NCI-H774 (cell line): ENCODE measurements around the gene DBH.

Experiments used
- DNase-seq: peaks from one replicate; lab custom pipeline; 2025; lab: John Stamatoyannopoulos, UW

Gene DBH

GRCh38 chr9:133684121-133684935 lies 48.2 kb downstream of the DBH start:
- DNase-seq: no peak

DNA sequence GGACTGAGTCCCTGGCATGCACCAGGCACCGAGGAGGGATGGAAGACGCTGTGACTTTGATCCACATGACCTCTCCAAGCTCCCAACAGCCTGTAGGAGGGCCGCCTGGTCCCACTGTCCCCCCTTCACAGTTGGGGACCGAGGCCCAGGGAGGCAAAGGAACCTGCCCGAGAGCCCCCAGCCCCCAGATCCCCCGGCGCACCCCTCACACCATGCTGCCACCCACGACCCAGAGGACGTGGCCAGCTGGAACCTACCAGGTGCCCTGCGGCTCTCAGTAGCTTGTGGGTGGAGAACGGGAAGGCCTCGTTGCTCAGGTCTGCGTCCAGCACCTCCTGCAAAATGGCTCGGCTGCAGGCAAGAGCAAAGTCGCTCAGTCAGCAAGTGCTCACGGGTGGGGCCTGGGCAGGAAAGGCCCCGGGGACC lies 48.8 kb downstream of the DBH start:
- no peak for DNase-seq

DNA sequence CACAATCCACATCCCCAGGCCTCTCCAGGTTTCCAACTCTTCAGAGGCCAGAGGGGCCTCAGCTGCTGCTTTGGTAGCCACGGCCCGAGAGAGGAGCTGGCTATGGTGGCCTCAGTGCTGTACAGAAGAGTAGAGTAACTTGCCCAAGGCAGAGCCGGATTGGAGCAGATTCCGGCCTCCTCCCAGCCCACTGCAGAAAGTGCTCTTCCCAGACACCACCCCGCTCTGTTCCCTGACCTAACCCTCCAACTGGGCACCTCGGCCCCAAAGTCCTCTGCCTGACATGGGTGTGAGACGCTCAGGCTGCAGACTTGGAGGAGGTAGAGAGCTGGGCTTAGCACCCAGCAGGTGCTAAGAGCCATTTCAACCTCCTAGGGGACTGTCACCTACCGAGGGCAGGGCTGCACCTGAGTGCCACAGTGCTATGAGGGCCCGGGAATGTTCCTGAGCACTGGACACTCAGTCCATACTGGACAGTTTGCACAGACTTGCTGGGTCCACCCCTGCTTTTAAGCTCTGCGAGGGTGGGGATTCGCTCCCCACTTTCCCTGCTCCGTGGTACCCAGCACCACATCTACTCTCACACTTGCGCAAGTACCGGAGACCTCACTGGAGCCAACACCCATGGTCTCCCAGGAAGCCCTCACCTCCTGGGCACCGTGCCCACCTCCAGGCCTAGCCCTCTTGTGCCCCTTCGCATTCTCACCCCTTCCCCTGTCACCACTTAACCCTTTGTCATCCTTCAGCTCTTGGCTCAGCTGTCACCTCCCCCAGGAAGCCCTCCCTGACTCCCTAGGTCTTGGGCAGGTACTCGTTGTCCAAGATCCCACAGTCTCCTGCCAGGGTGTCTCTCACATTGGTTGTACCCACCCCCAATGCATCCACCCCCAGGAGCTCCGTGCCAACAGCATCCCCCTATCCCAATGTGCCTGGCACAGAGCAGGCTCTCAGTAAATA lies 49.8 kb downstream of the DBH start:
- DNase-seq: no peak

GRCh38 chr9:133686642-133687575 lies 50.7 kb downstream of the DBH start:
- no peak for DNase-seq

DNA sequence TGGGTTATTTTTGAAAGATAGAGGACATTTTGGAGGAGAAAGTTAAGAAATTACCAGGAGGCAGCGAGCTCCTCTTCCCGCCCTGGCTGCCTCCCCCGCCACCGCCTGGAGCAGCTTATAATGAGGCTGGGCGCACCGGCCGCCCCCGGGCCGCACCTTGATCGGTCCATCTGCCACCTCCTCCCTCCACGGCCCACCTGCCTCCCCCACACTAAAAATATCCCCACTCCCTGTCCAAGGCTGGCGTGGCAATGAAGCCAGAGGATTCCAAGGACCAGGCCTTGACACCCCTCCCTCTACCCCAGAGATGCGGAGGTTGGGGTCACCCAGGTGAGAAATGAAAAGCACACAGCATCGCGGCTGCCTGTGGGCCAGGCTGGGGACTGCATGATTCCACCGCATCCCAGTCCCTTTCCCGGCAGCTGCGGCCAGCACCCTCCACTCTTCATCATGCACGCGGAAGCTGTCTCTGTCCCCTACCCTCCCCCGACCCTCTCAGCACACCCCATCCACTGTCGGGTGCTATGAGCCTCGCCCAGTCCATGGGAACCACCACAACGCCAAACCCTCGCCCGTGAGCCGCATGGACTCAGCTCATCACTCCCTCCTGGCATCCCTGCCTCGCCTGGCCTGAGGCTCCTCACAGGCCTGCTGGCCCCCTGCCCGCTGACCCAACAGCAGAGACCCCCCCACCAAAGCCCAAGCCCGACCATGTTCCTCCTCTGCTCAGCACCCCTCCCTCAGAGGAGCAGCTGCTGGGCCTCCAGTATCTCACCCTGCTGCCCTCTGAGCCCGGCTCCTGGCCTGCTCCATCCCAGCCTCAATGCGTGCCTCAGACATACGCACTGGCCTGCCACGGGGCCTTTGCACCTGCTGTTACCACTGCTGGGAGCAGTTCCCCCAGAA lies 51.9 kb downstream of the DBH start:
- DNase-seq: no peak

GRCh38 chr9:133689151-133689763 lies 53.1 kb downstream of the DBH start:
- no peak for DNase-seq

DNA sequence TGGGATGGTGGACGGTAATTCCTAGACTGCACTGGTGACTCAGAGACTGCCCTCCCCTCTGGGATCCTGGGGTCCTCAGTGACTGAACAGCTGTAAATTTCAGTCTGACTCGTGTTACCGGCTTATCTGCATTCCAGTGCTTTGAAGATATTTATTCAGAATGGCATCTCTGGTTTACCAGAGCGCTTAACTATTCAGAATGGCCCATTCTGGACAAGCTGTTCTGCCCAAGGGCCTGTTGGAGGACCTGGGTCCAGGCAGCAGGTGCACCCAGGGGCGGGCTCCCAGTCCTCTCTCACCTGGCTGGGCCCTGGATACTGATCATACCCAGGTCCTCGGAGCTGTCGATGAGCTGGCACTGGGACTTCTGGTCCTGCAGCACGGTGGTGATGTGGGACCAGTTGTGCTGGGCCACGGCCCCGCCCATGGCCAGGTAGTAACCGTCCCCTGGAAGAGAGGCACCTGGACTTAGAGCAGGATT lies 54.0 kb downstream of the DBH start:
- DNase-seq: no peak

GRCh38 chr9:133691191-133691590 lies 55.0 kb downstream of the DBH start:
- no peak for DNase-seq

- no peak for DNase-seq
Observed at GRCh38 chr9:133691626-133692363, 55.6 kb downstream of the DBH start.

- no peak for DNase-seq
Observed at GRCh38 chr9:133692364-133692985, 56.3 kb downstream of the DBH start.

DNA sequence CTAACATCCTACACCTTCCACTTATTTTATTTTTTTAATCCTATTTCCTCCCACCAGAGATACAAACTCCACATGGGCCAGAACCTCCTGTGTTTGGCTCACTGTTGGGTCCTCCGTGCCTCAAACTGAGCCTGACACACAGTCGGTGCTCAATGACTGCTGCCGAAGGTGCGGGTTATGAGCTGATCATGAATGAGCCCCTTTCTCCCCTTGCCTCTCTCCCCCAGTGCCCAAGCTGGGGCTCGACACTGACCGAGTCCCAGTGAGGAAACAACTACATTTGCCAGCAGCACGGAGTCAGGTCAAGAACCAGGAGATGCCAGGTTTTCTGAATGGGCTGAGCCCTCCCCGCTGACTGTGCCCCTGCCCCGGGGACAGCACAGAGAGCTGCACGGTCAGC lies 57.0 kb downstream of the DBH start:
- no peak for DNase-seq

- no peak for DNase-seq
Observed at GRCh38 chr9:133693703-133694529, 57.8 kb downstream of the DBH start.

- no peak for DNase-seq
Observed at GRCh38 chr9:133694686-133695085, 58.5 kb downstream of the DBH start.

GRCh38 chr9:133696071-133696472 lies 59.9 kb downstream of the DBH start:
- no peak for DNase-seq

DNA sequence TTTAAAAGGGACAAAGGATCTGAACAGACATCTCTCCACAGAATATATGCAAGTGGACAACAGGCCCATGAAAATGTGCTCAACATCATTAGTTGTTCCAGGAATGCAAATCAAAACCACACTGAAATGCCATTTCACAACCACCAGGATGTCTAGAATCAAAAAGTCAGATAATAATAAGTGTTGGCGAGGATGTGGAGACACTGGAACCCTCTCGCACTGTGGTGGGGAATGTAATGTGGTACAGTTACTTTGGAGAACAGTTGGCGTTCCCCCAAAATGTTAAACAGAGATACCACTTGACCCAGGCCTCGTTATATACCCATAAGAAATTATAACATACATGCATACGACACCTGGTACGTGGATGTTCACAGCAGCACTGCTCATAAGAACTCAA lies 63.4 kb downstream of the DBH start:
- no peak for DNase-seq

- DNase-seq: no peak
Observed at GRCh38 chr9:133700819-133701320, 64.7 kb downstream of the DBH start.

DNA sequence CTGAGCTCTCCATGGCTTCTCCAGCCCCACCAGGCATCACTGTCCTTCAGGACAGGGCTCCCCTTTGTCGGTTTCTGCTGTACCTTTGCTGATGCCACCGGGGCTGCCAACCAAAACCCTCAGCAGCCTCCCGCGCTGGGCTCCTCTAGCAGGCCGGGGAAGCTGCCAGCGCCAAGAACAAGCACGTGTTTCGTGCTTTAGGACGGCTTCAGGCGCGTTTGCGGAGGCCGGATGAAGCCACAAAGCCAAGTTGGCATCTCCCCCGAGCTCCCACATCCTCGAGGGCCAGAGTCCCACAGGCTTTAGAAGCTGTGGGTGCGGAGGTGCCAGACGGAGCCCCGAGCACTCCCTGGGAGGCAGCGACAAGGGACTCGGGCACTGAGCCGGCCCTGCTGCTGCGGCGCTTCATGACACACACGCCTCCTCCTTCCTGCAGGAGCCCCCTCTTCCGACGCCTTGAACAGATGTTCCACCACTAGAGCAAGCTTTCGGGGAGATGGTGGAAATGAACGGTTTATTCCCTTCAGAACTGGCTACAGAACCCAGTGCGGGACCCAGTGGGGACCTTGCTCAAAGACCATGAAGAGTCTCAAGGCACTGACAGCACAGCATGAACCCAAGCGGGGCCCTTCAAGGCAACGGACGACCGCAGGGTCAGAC lies 65.3 kb downstream of the DBH start:
- no peak for DNase-seq
